ENCODE measurements around the gene OR52K1. TPM values are rescaled to one million over a fixed set of nuclear protein-coding genes. Genes with fewer than 3 reads are reported as not detected.
"Not testable (repeated sequence)": the region's sequence is repeated elsewhere in the genome, so short reads cannot be mapped to it uniquely, and the experiment has no call there.

OR52K1 gene
- total RNA-seq, 1 donor, result 0.10 TPM

DNA sequence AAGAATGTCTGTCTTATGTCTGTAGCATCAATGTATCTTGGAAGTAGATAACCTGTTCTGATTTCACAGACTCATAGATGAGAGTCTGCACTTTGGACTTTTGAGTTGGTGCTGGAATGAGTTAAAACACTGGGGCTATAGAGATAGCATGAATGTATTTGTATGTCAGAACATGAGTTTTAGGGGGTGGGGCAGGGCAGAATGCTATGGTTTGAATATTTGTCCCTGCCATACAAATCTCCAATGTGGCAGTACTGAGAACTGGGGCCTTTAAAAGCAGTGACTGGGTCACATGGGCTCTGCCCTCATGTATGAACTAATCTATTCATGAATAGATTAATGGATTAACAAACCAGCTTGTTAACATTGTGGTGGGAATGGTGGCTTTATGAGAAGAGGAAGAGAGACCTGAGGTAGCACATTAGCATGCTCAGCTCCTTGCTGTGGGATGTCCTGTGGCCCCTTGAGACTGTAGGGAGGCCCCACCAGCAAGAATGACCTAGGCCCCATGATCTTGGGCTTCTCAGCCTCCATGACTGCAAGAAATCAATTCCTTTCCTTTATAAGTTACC lies 15.5 kb upstream of the OR52K1 start:
- no peak overlapping the region for H3K4me3 ChIP-seq (ENCODE audit: low read length)
- no peaks in the 10 kb centered on the region for H3K27me3 ChIP-seq (ENCODE audit: insufficient read depth, low read length)
- peaks cover 54% of the 10 kb centered on the region for H3K4me1 ChIP-seq (ENCODE audit: insufficient read depth, low read length)
- peaks cover 16% of the 10 kb centered on the region for H3K9me3 ChIP-seq (ENCODE audit: low read depth, low read length)

DNA sequence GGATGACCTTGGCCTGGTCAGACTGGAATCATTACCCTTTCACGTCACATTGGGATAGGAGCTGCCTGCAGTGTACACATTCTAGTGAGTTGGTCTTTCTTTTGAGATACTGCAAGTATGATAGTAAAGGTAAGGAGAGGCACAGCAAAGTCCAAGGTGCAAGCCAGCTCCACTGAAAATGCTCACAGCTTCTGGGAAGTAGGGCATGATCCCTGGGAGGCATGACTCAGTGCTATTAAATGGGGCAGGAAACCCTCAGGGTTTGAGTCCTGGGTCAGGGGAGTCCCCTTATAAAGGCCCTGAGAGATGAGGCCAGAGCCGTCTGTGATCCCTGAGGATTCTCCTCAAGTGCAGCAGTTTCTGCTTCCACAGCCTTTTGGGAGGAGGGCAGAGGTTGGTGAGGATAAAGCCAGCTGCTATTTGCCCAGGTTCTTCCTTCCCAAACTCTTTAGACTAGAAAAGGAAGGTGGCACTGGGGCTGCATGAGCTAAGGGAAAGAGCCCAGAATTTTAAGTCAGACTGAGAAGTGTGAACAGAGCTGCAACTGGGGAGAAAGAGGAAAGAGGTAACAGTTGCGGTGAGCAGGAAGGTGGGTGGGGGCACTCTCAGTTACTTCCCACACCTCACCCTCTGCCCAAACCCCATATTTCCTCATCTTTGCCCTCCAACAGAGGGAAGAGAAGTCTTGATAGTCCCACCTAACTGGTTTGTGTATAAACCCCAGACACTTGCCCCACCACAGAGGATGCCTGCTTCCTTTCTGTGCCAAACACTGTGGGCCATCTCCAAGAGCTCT lies 14.4 kb upstream of the OR52K1 start:
- Histone ChIP-seq H3K9me3 (ENCODE audit: low read depth, low read length) (peaks cover 16% of the 10 kb centered on the region), H3K4me3 (ENCODE audit: low read length) (no peak overlapping the region), H3K4me1 (ENCODE audit: insufficient read depth, low read length) (peaks cover 54% of the 10 kb centered on the region), H3K27me3 (ENCODE audit: insufficient read depth, low read length) (no peaks in the 10 kb centered on the region)

DNA sequence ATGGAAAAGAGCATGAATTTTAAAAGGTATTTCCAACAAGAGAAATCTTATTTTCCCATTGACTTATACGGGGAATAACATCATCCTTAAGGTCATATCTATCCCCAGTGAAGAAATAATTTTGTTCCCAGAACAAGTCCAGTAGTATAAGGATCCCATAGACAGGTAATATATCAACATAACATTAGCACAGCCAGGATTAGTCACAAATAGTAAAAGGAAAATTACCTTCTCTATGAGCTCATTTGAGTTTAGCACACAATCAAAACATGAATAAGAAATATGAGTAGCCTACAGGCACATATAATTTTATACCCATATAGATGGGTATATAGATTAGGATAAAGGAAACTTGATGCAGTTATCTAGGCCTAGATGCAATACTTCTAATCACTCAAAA lies 2.8 kb upstream of the OR52K1 start:
- Histone ChIP-seq H3K9me3 (ENCODE audit: low read depth, low read length) (no peaks in the 10 kb centered on the region), H3K27me3 (ENCODE audit: insufficient read depth, low read length) (no peaks in the 10 kb centered on the region), H3K4me3 (ENCODE audit: low read length) (no peak overlapping the region), H3K4me1 (ENCODE audit: insufficient read depth, low read length) (peaks cover 30% of the 10 kb centered on the region)

DNA sequence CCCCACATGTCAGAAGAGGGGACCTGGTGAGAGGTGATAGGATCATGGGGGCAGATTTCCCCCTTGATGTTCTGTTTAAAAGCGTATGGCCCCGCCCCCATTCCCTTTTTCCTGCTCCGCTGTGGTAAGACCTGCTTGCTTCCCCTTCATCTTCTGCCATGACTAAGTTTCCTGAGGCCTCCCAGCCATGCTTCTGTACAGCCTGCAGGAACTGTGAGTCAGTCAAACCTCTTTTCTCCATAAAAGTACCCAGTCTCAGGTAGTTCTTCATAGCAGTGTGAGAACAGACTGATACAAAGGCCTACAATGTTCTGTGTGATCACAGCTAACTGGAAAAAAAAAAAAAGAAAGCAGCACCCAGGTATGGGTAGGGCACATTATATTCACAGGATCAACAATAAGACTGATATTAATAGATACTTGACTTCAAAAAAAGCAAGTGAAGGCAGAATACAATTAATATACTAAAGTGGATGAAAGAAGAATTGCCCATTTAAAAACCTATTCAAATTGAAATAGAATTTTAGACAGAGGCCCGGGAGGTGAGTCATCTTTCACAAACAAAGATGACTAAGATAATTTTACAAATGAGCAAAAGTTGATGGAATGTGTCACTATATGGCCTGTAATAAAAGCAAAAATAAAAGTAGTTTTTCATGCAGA lies 1.7 kb upstream of the OR52K1 start:
- peaks cover 32% of the 10 kb centered on the region for H3K4me1 ChIP-seq (ENCODE audit: insufficient read depth, low read length)
- no peak overlapping the region for H3K4me3 ChIP-seq (ENCODE audit: low read length)
- no peaks in the 10 kb centered on the region for H3K27me3 ChIP-seq (ENCODE audit: insufficient read depth, low read length)
- no peaks in the 10 kb centered on the region for H3K9me3 ChIP-seq (ENCODE audit: low read depth, low read length)

DNA sequence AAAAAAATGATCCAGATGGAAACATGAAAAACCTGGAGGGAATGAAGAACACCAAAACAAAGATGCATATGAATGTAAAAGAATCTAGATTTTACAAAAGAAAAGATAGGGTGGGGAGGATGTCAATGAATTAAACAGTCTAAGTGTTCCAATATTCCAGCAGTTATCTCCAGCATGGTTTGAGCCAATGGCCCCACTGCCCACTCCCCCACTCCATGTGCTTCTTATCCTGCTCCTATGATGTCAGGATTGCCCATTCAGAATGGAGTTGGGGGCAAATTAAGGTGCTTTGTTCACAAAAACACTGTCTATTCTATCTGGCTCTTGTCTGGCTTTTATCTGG lies 1.2 kb upstream of the OR52K1 start:
- Histone ChIP-seq H3K27me3 (ENCODE audit: insufficient read depth, low read length) (no peaks in the 10 kb centered on the region), H3K4me1 (ENCODE audit: insufficient read depth, low read length) (peaks cover 37% of the 10 kb centered on the region), H3K4me3 (ENCODE audit: low read length) (no peak overlapping the region), H3K9me3 (ENCODE audit: low read depth, low read length) (no peaks in the 10 kb centered on the region)

DNA sequence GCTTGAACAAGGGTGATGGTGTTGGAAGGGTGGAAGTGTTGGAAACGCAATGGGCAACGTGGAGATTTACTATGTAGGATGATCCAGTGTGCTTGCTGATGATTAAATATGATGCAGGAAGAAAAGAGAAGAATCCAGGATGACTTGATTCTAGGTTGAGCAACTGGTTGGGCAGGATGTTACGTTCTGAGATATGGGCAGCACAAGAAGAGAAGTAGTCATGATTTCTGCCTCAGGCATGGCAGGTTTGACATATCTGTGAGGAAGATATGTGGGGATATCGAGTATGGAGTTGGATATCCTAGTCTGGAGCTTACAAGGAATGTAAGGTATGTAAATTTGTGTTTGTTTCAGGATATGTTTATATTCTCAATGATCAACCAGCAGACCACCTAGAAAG lies 1.9 kb downstream of the OR52K1 start:
- Histone ChIP-seq H3K9me3 (ENCODE audit: low read depth, low read length) (no peaks in the 10 kb centered on the region), H3K27me3 (ENCODE audit: insufficient read depth, low read length) (no peaks in the 10 kb centered on the region), H3K4me1 (ENCODE audit: insufficient read depth, low read length) (peaks cover 38% of the 10 kb centered on the region), H3K4me3 (ENCODE audit: low read length) (no peak overlapping the region)

DNA sequence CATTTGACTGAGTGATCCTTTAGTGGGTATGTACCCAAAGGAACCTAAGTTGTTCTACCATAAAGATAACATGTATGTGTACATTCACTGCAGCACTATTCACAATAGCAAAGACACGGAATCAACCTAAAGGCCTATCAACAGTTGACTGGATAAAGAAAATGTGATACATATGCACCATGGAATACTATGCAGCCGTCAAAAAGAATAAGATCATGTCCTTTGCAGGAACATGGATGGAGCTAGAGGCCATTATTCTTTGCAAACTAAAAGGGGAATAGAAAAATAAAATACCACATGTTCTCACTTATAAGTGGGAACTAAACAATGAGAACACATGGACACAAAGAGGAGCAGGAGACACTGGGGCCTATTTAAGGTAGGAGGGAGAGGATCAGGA lies 9.0 kb downstream of the OR52K1 start:
- H3K9me3 ChIP-seq (ENCODE audit: low read depth, low read length); H3K27me3 ChIP-seq (ENCODE audit: insufficient read depth, low read length); H3K4me1 ChIP-seq (ENCODE audit: insufficient read depth, low read length); H3K4me3 ChIP-seq (ENCODE audit: low read length): not testable (repeated sequence)

DNA sequence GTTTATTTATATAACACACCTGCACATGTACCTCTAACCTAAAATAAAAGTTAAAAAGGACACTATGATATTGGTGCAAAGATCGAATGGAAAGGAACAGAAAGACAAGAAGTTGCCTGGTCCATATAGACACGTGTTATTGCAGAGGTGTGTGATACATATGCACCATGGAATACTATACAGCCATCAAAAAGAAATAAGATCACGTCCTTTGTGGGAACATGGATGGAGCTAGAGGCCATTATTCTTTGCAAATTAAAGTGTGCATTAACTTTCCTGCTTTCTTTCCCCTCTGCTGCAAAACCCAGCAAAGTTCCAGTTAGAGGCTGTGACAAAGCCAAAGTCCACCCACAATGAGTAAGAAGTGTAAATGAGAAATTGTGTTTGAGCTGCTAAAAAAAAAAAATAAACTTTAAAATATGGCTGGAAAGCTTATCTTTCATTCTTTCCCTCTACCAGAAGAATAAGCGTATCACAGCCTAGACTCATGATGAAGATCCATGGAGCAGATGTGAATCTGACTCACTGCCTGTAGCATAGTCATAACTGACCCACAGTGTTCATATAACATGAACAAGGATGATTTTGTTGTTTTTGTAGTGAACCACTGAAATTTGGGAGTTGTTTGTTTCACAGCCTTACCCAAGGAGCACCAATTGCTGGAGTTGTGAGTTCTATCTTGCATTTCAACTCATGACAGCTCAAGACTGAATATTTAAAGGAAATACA lies 9.6 kb downstream of the OR52K1 start:
- Histone ChIP-seq H3K4me1 (ENCODE audit: insufficient read depth, low read length) (peaks cover 3% of the 10 kb centered on the region), H3K9me3 (ENCODE audit: low read depth, low read length) (no peaks in the 10 kb centered on the region), H3K27me3 (ENCODE audit: insufficient read depth, low read length) (no peaks in the 10 kb centered on the region), H3K4me3 (ENCODE audit: low read length) (no peak overlapping the region)

DNA sequence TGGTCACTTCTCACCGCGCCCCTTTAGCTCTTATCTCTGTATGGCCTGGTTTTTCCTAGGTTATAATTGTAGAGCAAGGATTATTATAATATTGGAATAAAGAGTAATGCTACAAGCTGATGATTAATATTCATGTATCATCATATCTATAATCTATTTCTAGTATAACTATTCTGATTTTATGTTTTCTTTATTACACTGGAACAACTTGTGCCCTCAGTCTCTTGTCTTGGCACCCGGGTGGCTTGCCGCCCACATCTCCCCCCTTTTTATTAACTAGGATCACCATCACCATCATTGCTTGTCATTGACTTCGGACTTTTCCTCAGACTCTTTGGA lies 11.0 kb downstream of the OR52K1 start:
- H3K27me3 ChIP-seq (ENCODE audit: insufficient read depth, low read length), result no peaks in the 10 kb centered on the region
- peaks cover 3% of the 10 kb centered on the region for H3K4me1 ChIP-seq (ENCODE audit: insufficient read depth, low read length)
- no peaks in the 10 kb centered on the region for H3K9me3 ChIP-seq (ENCODE audit: low read depth, low read length)
- H3K4me3 ChIP-seq (ENCODE audit: low read length), result no peak overlapping the region

DNA sequence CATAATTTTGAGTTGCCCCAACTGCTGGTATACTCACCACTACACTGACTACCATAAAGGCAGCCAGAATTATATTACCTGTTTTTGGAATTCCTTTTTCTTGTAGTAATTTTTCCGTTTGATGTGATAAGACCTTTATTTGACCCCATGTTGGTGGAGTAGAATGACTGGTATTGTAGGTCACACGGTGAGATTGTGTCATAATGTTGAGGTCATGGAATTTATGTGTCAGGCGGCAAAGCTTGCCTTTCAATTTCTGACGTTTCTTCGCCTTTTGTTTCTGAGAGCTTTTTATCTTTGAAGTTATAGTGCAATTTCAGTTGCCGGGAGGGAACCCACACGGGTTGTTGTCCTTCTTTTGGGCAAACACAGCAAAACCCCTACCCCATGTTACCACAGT lies 13.0 kb downstream of the OR52K1 start:
- H3K4me1 ChIP-seq (ENCODE audit: insufficient read depth, low read length), result peaks cover 3% of the 10 kb centered on the region
- H3K27me3 ChIP-seq (ENCODE audit: insufficient read depth, low read length), result no peaks in the 10 kb centered on the region
- H3K4me3 ChIP-seq (ENCODE audit: low read length), result no peak overlapping the region
- no peaks in the 10 kb centered on the region for H3K9me3 ChIP-seq (ENCODE audit: low read depth, low read length)

DNA sequence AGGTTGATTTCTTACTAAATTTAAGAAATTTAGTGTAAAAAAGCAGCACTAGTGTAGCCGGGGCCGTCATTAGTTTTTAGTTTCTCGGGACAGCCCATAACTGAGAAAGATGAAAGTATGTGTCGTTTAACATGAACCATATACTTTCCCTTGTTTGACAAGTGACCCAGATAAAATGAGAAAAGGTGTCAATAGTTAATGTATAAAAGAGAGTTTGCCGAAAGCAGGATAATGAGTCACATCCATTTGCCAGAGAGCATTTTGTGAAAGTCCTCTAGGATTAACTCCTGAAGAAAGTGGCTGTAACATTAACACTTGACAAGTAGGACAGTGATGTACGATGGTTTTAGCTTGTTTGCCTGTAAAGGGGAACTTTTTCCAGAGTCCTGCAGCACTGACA lies 13.5 kb downstream of the OR52K1 start:
- H3K27me3 ChIP-seq (ENCODE audit: insufficient read depth, low read length), result no peaks in the 10 kb centered on the region
- H3K4me1 ChIP-seq (ENCODE audit: insufficient read depth, low read length), result peaks cover 3% of the 10 kb centered on the region
- no peak overlapping the region for H3K4me3 ChIP-seq (ENCODE audit: low read length)
- H3K9me3 ChIP-seq (ENCODE audit: low read depth, low read length), result no peaks in the 10 kb centered on the region

DNA sequence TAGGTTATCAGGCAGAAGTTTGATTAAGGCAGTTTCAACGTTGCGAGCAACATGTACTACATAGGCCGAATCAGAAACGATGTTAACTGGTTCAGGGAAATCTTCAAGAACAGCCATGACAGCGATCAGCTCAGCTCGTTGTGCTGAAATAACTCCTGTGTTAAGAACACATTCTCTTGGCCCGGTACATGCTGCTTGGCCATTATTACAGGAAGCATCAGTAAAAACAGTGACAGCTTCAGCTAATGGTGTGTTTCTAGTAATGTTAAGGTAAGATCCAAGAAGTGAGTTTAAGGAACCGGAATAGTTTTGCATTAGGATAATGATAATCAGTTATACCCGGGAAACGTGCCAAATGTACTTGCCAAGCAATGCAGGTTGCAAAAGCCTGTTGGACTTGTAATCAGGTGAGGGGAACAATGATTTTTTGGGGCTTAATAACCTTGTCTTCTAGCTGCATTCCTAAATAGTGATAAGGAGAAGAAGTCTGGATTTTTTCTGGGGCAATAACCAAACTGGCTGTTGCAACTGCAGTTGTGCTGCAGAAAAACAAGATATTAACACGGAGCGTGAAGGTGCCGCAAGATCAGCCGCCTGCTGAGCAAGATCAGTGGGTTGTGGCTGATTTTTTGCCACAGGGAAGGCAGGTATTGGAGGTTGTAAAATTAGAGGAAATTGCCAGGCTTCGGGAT lies 14.3 kb downstream of the OR52K1 start:
- Histone ChIP-seq H3K4me1 (ENCODE audit: insufficient read depth, low read length) (peaks cover 3% of the 10 kb centered on the region), H3K9me3 (ENCODE audit: low read depth, low read length) (no peaks in the 10 kb centered on the region), H3K4me3 (ENCODE audit: low read length) (no peak overlapping the region), H3K27me3 (ENCODE audit: insufficient read depth, low read length) (no peaks in the 10 kb centered on the region)

DNA sequence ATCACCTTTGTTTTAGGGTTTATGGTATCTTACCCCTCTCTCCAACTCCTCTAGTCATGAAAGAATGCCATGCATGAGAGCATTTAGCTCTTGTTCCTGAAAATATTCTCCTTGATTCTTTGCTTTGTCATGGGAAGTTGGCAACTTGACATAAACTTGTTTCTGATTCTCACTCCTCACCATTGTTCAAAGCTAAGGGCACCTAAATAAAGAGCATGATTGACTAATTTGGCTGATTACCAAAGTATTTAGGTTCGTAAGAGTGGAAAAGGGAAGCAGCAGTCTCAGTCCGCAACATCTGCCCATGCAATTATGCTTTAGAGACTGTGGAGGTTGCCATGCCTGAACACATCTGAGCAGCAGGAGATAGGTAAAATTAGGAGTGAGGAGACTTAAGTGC lies 26.4 kb downstream of the OR52K1 start:
- Histone ChIP-seq H3K27me3 (ENCODE audit: insufficient read depth, low read length) (no peaks in the 10 kb centered on the region), H3K9me3 (ENCODE audit: low read depth, low read length) (no peaks in the 10 kb centered on the region), H3K4me3 (ENCODE audit: low read length) (no peak overlapping the region), H3K4me1 (ENCODE audit: insufficient read depth, low read length) (no peaks in the 10 kb centered on the region)

DNA sequence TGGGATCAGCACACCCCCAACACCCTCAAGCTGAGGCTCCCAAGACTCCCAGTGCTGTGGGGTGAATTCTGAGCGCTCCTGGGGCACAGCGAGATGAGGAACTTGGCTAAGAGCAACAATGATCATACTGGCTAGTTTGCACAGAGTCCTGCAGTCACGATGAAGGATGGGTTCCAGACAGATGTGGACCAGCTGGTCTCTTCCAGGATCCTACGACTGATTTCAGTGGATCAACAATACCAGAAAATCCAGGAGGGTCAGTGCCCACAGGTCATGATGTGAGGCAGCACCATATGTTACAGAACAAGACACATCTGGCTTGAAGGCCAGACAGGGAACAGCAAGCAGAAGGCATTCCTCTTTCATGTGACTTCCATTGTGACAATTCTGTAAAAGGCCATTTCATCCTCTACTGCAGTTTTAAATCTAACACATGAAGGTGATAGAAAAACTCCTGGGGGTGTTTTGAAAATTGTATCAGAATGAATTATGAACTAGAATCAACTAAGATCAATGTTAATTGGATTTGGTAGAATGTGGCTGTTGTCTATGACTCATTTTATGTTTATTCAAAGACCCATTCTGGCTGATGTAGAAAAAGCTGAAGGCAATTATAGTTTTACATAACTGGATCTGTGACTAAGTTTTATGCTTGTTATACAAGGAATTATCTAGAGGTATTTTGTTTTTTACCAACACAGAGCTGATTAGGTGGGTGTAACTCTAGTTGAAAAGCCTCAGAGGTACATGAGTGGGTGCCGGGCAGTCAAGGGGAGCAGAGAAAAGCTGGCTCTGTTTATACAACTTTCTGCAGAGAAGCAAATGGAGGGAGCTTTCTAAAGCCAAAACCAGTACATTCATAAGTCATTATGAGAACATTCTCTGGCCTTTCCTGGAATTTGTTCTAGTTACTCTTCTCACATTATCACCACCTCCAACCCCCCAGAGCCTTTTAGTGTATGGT lies 29.1 kb downstream of the OR52K1 start:
- no peaks in the 10 kb centered on the region for H3K27me3 ChIP-seq (ENCODE audit: insufficient read depth, low read length)
- no peaks in the 10 kb centered on the region for H3K4me1 ChIP-seq (ENCODE audit: insufficient read depth, low read length)
- H3K9me3 ChIP-seq (ENCODE audit: low read depth, low read length), result no peaks in the 10 kb centered on the region
- H3K4me3 ChIP-seq (ENCODE audit: low read length), result no peak overlapping the region

Measured in mononuclear cell (primary cell).